Activated T-cell treated with anti-CD3 and anti-CD28 coated beads for 24 hours (primary cell): ENCODE results near the gene RHEB.

Experiments used
- DNase-seq: peaks from one replicate; pipeline ENCODE4 v3.0.0-alpha.2; 2020; ENCODE audit warnings: low read depth

Gene RHEB

GRCh38 chr7:151431768-151432311 is 87.9 kb downstream of the RHEB start:
- no peak for DNase-seq

- DNase-seq = no peak
Observed at GRCh38 chr7:151431281-151431767, 88.4 kb downstream of the RHEB start.

- no peak for DNase-seq
Observed at GRCh38 chr7:151430391-151431205, 89.1 kb downstream of the RHEB start.

GRCh38 chr7:151429560-151430331 is 89.9 kb downstream of the RHEB start:
- no peak for DNase-seq

GRCh38 chr7:151429237-151429559 is 90.5 kb downstream of the RHEB start:
- DNase-seq = no peak

- no peak for DNase-seq
Observed at GRCh38 chr7:151428378-151429236, 91.1 kb downstream of the RHEB start.

GRCh38 chr7:151427705-151428377 is 91.9 kb downstream of the RHEB start:
- DNase-seq = no peak

- no peak for DNase-seq
Observed at GRCh38 chr7:151426904-151427704, 92.6 kb downstream of the RHEB start.

GRCh38 chr7:151426441-151426903 is 93.2 kb downstream of the RHEB start:
- DNase-seq = no peak

- DNase-seq = no peak
Observed at GRCh38 chr7:151425670-151426440, 93.8 kb downstream of the RHEB start.

- no peak for DNase-seq
Observed at GRCh38 chr7:151424799-151425198, 94.9 kb downstream of the RHEB start.

- no peak for DNase-seq
Observed at GRCh38 chr7:151423936-151424335, 95.8 kb downstream of the RHEB start.

GRCh38 chr7:151423226-151423625 is 96.5 kb downstream of the RHEB start:
- DNase-seq = no peak

- no peak for DNase-seq
Observed at GRCh38 chr7:151422212-151422611, 97.5 kb downstream of the RHEB start.

GRCh38 chr7:151420144-151420543 is 99.6 kb downstream of the RHEB start:
- no peak for DNase-seq

GRCh38 chr7:151416941-151417315 is 102.8 kb downstream of the RHEB start:
- no peak for DNase-seq

GRCh38 chr7:151416112-151416940 is 103.4 kb downstream of the RHEB start:
- DNase-seq = no peak
